SK-N-SH (cell line): ENCODE measurements around the gene C9orf43. TPM values are rescaled to one million over a fixed set of nuclear protein-coding genes. Genes with fewer than 3 reads are reported as not detected.

ENCODE experiments used
- CTCF ChIA-PET: fragments of 300-600, 350-600 bp; formaldehyde crosslinking; extraction: SDS; loops from one replicate; lab custom pipeline; 2021; lab: Yijun Ruan, JAX
- POLR2A ChIA-PET: fragments of 350-600 bp; sonication (Branson Sonifier 250); formaldehyde crosslinking; extraction: SDS; loops from one replicate; lab custom pipeline; 2020; ENCODE audit warnings: antibody characterized with exemption, inconsistent platforms; lab: Yijun Ruan, JAX
- DNase-seq: peaks from one replicate; pipeline ENCODE4 v3.0.0; 2012
- H2AFZ ChIP-seq: fragments of 200-600 bp; sonication (generic); 2 replicates; pipeline ENCODE4 v1.8.1; 2016; ENCODE audit warnings: antibody characterized with exemption, mild to moderate bottlenecking, low read depth
- H3F3A ChIP-seq: fragments of 200-600 bp; sonication (generic); replicated peaks from 2 replicates; pipeline ENCODE3; 2016; ENCODE audit warnings: antibody characterized with exemption, mild to moderate bottlenecking; ENCODE audit not compliant: insufficient read depth
- H3K27ac ChIP-seq, 2 experiments: fragments of 200-500 bp in 1 of 2; fragments of 200-600 bp in 1 of 2; sonication (Bioruptor generic) in 1 of 2; sonication (generic), shearing (Covaris generic) in 1 of 2; 2 replicates each; pipeline versions ENCODE4 v1.5.1 to v1.6.1; 2014 to 2016; ENCODE audit warnings: low read depth in 2 of 2, inconsistent platforms in 1 of 2, low read length in 1 of 2, mild to moderate bottlenecking in 1 of 2, mixed read lengths in 1 of 2
- H3K27me3 ChIP-seq: fragments of 200-600 bp; sonication (generic), shearing (Covaris generic); 2 replicates; pipeline ENCODE4 v1.6.1; 2016; ENCODE audit warnings: mixed run types; ENCODE audit not compliant: insufficient read depth
- H3K36me3 ChIP-seq, 2 experiments: fragments of 200-500 bp in 1 of 2; fragments of 200-600 bp in 1 of 2; sonication (Bioruptor generic) in 1 of 2; sonication (generic) in 1 of 2; replicated peaks in 1 of 2; 2 replicates each; pipeline versions ENCODE3 to v1.5.1; 2014 to 2016; ENCODE audit warnings: low read length in 1 of 2, mild to moderate bottlenecking in 1 of 2; ENCODE audit not compliant: insufficient read depth in 2 of 2, control insufficient read depth in 1 of 2
- H3K4me1 ChIP-seq, 2 experiments: fragments of 200-500 bp in 1 of 2; fragments of 200-600 bp in 1 of 2; sonication (Bioruptor generic) in 1 of 2; sonication (generic), shearing (Covaris generic) in 1 of 2; 2 replicates each; pipeline versions ENCODE4 v1.5.1 to v1.6.1; 2014 to 2016; ENCODE audit warnings: low read depth in 1 of 2, low read length in 1 of 2, mixed run types in 1 of 2; ENCODE audit not compliant: insufficient read depth in 2 of 2, control insufficient read depth in 1 of 2
- H3K4me2 ChIP-seq: fragments of 200-600 bp; sonication (generic), shearing (Covaris generic); 2 replicates; pipeline ENCODE4 v1.6.1; 2017; ENCODE audit warnings: mixed run types
- H3K4me3 ChIP-seq, 2 experiments: fragments of 200-500 bp in 1 of 2; fragments of 200-600 bp in 1 of 2; sonication (Bioruptor generic) in 1 of 2; sonication (generic), shearing (Covaris generic) in 1 of 2; 2 replicates each; pipeline versions ENCODE4 v1.5.1 to v1.8.1; 2014 to 2016; ENCODE audit warnings: low read depth in 2 of 2, inconsistent platforms in 1 of 2, low read length in 1 of 2, mild to moderate bottlenecking in 1 of 2, mixed read lengths in 1 of 2, moderate library complexity in 1 of 2
- H3K79me2 ChIP-seq: fragments of 200-600 bp; sonication (generic); 2 replicates; pipeline ENCODE4 v1.8.1; 2017; ENCODE audit warnings: mild to moderate bottlenecking; ENCODE audit not compliant: insufficient read depth
- H3K9ac ChIP-seq: fragments of 200-600 bp; sonication (generic); 2 replicates; pipeline ENCODE4 v1.6.1; 2017; ENCODE audit warnings: mixed run types
- H3K9me2 ChIP-seq: fragments of 200-600 bp; sonication (generic); 2 replicates; pipeline ENCODE4 v1.6.1; 2017; ENCODE audit warnings: mixed run types
- H3K9me3 ChIP-seq: fragments of 200-600 bp; sonication (generic); 2 replicates; pipeline ENCODE4 v1.6.1; 2017; ENCODE audit warnings: mixed run types, mild to moderate bottlenecking, moderate library complexity
- H4K20me1 ChIP-seq: fragments of 200-600 bp; sonication (generic); 2 replicates; pipeline ENCODE4 v1.6.1; 2017; ENCODE audit warnings: mild to moderate bottlenecking, mixed run types; ENCODE audit not compliant: insufficient read depth
- CHD2 ChIP-seq: fragments of 150-350 bp; IDR thresholded peaks from 2 replicates; pipeline ENCODE4 v1.6.1; 2018; ENCODE audit warnings: low read length; ENCODE audit not compliant: partially characterized antibody
- EP300 ChIP-seq, 2 experiments: IDR thresholded peaks; 2 replicates each; pipeline versions ENCODE4 v1.4.0 to v1.6.1; 2012; ENCODE audit warnings: borderline replicate concordance in 1 of 2, low read depth in 1 of 2, low read length in 1 of 2
- EZH2phosphoT487 ChIP-seq: fragments of 200-600 bp; sonication (generic); IDR thresholded peaks from 2 replicates; pipeline ENCODE4 v1.6.1; 2017; ENCODE audit warnings: low read depth, mixed run types, mild to moderate bottlenecking, antibody characterized with exemption, moderate library complexity, borderline replicate concordance
- FOXJ3 ChIP-seq: sonication (generic); formaldehyde crosslinking; IDR thresholded peaks from 2 replicates; pipeline ENCODE4 v1.5.1; 2020; ENCODE audit warnings: mild to moderate bottlenecking, missing genetic modification reagents
- MXI1 ChIP-seq: IDR thresholded peaks from 2 replicates; pipeline ENCODE4 v1.6.1; 2012; ENCODE audit warnings: mild to moderate bottlenecking, low read depth, low read length, improper control_type of control experiment
- NFIC ChIP-seq: IDR thresholded peaks from 2 replicates; pipeline ENCODE4 v1.4.0; 2012; ENCODE audit warnings: borderline replicate concordance
- POLR2AphosphoS5 ChIP-seq: IDR thresholded peaks from 2 replicates; pipeline ENCODE4 v1.6.1; 2012; ENCODE audit warnings: low read depth, low read length
- RAD21 ChIP-seq: IDR thresholded peaks from 2 replicates; pipeline ENCODE4 v1.6.1; 2012; ENCODE audit warnings: mild to moderate bottlenecking, low read length
- RXRA ChIP-seq: IDR thresholded peaks from 2 replicates; pipeline ENCODE4 v1.4.0; 2012; ENCODE audit warnings: low read depth, mild to moderate bottlenecking, borderline replicate concordance
- TCF12 ChIP-seq: IDR thresholded peaks from 2 replicates; pipeline ENCODE4 v1.4.0; 2012
- TEAD4 ChIP-seq: IDR thresholded peaks from 2 replicates; pipeline ENCODE4 v1.4.0; 2012; ENCODE audit warnings: mild to moderate bottlenecking, borderline replicate concordance; ENCODE audit not compliant: insufficient read depth
- WGBS: methylation state at CpG from one replicate; pipeline ENCODE4 v1.1.6; 2017; ENCODE audit warnings: low lambda C conversion rate; 5-methylcytosine and 5-hydroxymethylcytosine counted together
- polyA plus RNA-seq, 3 experiments: library from polyadenylated mRNA; depleted of rRNA; stranded (reverse); fragments of >200 nt; gene quantifications; 2 replicates each; pipeline ENCODE4 v1.2.3, GENCODE V29; 2012
- TF ChIP-seq, protein P1 (sequence below): IDR thresholded peaks from 2 replicates; pipeline ENCODE4; 2012
- TF ChIP-seq, protein P2 (sequence below): IDR thresholded peaks from 2 replicates; pipeline ENCODE4 v1.4.0; 2012; ENCODE audit warnings: low read depth
- TF ChIP-seq, protein P3 (sequence below): IDR thresholded peaks from 2 replicates; pipeline ENCODE4 v1.4.0; 2012; ENCODE audit warnings: low read depth, borderline replicate concordance
- TF ChIP-seq, protein P4 (sequence below): IDR thresholded peaks from 2 replicates; pipeline ENCODE4 v1.6.1; 2012; ENCODE audit warnings: mild to moderate bottlenecking, low read depth, low read length, moderate library complexity

C9orf43 gene
- polyA plus RNA-seq, 1 of the 3 experiments (the other 2 are of a cell fraction): 0.58 TPM

DNA sequence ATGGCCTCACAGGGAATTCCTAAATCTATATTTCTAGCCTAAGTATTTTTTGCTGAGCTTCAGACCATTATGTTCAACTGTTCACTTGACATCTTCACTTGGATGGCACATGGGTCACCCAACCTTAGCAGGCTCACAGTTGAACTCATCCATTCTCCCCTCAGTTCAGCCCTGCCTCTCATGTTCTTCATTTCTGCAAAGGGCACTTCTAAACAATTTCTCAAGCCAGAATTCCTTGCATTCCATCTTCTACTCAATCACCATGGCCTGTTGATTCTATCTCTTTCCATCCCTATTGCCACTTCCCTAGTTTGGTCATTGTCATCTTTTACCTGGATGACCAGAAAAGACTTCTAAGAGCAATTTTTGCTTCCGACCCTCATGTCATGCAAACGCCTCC lies 45.7 kb downstream of the C9orf43 start:
- no peaks in the 10 kb centered on the region for H3K9me2 ChIP-seq
- H3K9ac ChIP-seq: no peak overlapping the region
- TF ChIP-seq TEAD4 (peak; percentile 48; the same call in 1 of the 2 replicates), TCF12 (peak; percentile 55), CHD2 (no peak)
- TF ChIP-seq, protein P1, sequence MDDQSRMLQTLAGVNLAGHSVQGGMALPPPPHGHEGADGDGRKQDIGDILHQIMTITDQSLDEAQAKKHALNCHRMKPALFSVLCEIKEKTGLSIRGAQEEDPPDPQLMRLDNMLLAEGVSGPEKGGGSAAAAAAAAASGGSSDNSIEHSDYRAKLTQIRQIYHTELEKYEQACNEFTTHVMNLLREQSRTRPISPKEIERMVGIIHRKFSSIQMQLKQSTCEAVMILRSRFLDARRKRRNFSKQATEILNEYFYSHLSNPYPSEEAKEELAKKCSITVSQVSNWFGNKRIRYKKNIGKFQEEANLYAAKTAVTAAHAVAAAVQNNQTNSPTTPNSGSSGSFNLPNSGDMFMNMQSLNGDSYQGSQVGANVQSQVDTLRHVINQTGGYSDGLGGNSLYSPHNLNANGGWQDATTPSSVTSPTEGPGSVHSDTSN: peak; percentile 16; the same call in 1 of the 2 replicates
- TF ChIP-seq, protein P2, sequence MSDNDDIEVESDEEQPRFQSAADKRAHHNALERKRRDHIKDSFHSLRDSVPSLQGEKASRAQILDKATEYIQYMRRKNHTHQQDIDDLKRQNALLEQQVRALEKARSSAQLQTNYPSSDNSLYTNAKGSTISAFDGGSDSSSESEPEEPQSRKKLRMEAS: no peak
- H3K79me2 ChIP-seq: no peaks in the 10 kb centered on the region
- no peaks in the 10 kb centered on the region for H4K20me1 ChIP-seq
- no peak overlapping the region for H3K4me3 ChIP-seq
- peak overlapping the region; percentile 22; the same call in 1 of the 2 replicates for H3K4me2 ChIP-seq
- H3F3A ChIP-seq: peaks cover 18% of the 10 kb centered on the region
- DNase-seq: no peak
- H2AFZ ChIP-seq: no peak overlapping the region
- ChIA-PET POLR2A (no interaction called here), CTCF (interaction anchor here (2.0 to 2.6 kb wide), 3 partner anchors 10 to 199 kb away, joined by 9 to 28 read pairs (median 13); no protein-coding TSS in a partner anchor)
- H3K9me3 ChIP-seq: no peaks in the 10 kb centered on the region
- peaks cover 7 to 20% of the 10 kb centered on the region in 2 experiments for H3K4me1 ChIP-seq
- H3K27me3 ChIP-seq: no peaks in the 10 kb centered on the region
- H3K27ac ChIP-seq: peak overlapping the region; percentile 91 to 92
- WGBS: 89% methylated on average over 2 of the region's 2 CpGs
- no peaks in the 10 kb centered on the region for H3K36me3 ChIP-seq

DNA sequence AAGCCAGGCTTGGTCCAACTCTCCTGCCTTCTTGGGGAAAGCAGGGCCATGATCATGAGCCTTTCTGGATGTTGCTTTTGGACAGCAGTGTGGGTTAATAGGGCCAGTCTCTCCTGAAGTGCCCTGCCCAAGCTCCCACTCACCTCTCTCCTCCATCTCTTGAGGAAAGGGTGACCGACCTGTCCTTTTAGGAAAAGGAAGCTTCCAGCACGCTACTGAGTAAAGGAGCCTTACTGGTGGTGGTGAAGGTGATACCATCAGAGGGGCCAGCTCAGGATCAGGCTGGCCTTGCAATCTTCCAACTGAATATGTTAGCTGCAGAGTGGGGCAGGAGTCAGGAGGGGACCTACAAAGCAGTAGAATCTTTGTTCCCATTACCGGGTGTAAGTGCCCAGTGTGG lies 50.7 kb downstream of the C9orf43 start:
- TF ChIP-seq EZH2phosphoT487: no peak
- TF ChIP-seq EP300 (IDR thresholded peaks at IDR 0.05; ENCODE audit: borderline replicate concordance in 1 of 2, low read depth in 1 of 2, low read length in 1 of 2): no peak
- TF ChIP-seq, protein P3, sequence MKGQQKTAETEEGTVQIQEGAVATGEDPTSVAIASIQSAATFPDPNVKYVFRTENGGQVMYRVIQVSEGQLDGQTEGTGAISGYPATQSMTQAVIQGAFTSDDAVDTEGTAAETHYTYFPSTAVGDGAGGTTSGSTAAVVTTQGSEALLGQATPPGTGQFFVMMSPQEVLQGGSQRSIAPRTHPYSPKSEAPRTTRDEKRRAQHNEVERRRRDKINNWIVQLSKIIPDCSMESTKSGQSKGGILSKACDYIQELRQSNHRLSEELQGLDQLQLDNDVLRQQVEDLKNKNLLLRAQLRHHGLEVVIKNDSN: no peak
- TF ChIP-seq, all 33 proteins: peak for 0
- H3K9ac ChIP-seq: no peak overlapping the region
- no peaks in the 10 kb centered on the region for H3K79me2 ChIP-seq
- H4K20me1 ChIP-seq: no peaks in the 10 kb centered on the region
- H3K9me2 ChIP-seq: no peaks in the 10 kb centered on the region
- ChIA-PET POLR2A (no interaction called here), CTCF (interaction anchor here (1.0 to 4.7 kb wide), 4 partner anchors 14 to 128 kb away, joined by 3 to 17 read pairs (median 7); no protein-coding TSS in a partner anchor)
- H3K4me2 ChIP-seq: no peak overlapping the region
- 90% methylated on average over 3 of the region's 3 CpGs for WGBS
- H3F3A ChIP-seq: peaks cover 8% of the 10 kb centered on the region
- no peaks in the 10 kb centered on the region for H3K36me3 ChIP-seq
- H3K4me1 ChIP-seq: peaks cover 2 to 15% of the 10 kb centered on the region in 2 experiments; a peak in 3 of 4 replicates
- no peak overlapping the region for H2AFZ ChIP-seq
- no peaks in the 10 kb centered on the region for H3K27me3 ChIP-seq
- no peak for DNase-seq
- H3K27ac ChIP-seq: no peak overlapping the region
- no peaks in the 10 kb centered on the region for H3K9me3 ChIP-seq
- H3K4me3 ChIP-seq: no peak overlapping the region

DNA sequence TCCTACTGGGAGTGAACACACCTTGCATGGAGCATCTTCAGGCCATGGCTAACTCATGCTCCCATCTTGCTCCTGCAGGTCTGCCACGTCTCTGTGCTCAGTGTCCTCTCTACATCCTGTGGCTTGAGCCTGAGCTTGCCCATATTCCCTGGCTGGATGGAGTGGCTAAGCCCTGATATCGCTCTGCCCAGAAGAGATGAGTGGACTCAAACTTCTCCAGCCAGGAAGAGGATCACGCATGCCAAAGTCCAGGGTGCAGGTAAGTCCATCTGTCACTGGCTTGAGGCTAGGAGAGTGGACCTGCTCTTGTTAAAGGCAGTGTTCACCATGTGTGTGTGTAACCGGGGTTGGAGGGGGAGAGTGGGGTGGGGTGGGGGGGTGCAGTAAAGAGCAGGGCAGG lies 51.4 kb downstream of the C9orf43 start:
- Histone ChIP-seq H3K9me3 (peaks cover 3% of the 10 kb centered on the region; the same call in 1 of the 2 replicates), H3K4me3 (no peak overlapping the region), H3K9me2 (no peaks in the 10 kb centered on the region), H3F3A (peaks cover 5% of the 10 kb centered on the region), H3K27me3 (no peaks in the 10 kb centered on the region), H3K4me2 (no peak overlapping the region), H3K4me1 (peaks cover 0 to 16% of the 10 kb centered on the region in 2 experiments; a peak in 2 of 4 replicates), H3K79me2 (no peaks in the 10 kb centered on the region), H2AFZ (no peak overlapping the region), H3K9ac (no peak overlapping the region), H3K36me3 (no peaks in the 10 kb centered on the region), H3K27ac (no peak overlapping the region), H4K20me1 (no peaks in the 10 kb centered on the region)
- WGBS: 94% methylated on average over 4 of the region's 4 CpGs
- ChIA-PET POLR2A (no interaction called here), CTCF (interaction anchor here (1.0 to 4.7 kb wide), 4 partner anchors 16 to 196 kb away, joined by 3 to 17 read pairs (median 8); no protein-coding TSS in a partner anchor)
- no peak for DNase-seq
- no peak for TF ChIP-seq RAD21
- TF ChIP-seq, protein P4, sequence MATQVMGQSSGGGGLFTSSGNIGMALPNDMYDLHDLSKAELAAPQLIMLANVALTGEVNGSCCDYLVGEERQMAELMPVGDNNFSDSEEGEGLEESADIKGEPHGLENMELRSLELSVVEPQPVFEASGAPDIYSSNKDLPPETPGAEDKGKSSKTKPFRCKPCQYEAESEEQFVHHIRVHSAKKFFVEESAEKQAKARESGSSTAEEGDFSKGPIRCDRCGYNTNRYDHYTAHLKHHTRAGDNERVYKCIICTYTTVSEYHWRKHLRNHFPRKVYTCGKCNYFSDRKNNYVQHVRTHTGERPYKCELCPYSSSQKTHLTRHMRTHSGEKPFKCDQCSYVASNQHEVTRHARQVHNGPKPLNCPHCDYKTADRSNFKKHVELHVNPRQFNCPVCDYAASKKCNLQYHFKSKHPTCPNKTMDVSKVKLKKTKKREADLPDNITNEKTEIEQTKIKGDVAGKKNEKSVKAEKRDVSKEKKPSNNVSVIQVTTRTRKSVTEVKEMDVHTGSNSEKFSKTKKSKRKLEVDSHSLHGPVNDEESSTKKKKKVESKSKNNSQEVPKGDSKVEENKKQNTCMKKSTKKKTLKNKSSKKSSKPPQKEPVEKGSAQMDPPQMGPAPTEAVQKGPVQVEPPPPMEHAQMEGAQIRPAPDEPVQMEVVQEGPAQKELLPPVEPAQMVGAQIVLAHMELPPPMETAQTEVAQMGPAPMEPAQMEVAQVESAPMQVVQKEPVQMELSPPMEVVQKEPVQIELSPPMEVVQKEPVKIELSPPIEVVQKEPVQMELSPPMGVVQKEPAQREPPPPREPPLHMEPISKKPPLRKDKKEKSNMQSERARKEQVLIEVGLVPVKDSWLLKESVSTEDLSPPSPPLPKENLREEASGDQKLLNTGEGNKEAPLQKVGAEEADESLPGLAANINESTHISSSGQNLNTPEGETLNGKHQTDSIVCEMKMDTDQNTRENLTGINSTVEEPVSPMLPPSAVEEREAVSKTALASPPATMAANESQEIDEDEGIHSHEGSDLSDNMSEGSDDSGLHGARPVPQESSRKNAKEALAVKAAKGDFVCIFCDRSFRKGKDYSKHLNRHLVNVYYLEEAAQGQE: no peak
- no peak for TF ChIP-seq RXRA
- TF ChIP-seq TEAD4: no peak
- TF ChIP-seq, protein P3: no peak
- no peak for TF ChIP-seq NFIC
- TF ChIP-seq POLR2AphosphoS5: no peak
- no peak for TF ChIP-seq MXI1
- no peak for TF ChIP-seq FOXJ3 (CRISPR knock-in tag)
